ENCODE measurements around the gene IGFL4.

IGFL4 gene

DNA sequence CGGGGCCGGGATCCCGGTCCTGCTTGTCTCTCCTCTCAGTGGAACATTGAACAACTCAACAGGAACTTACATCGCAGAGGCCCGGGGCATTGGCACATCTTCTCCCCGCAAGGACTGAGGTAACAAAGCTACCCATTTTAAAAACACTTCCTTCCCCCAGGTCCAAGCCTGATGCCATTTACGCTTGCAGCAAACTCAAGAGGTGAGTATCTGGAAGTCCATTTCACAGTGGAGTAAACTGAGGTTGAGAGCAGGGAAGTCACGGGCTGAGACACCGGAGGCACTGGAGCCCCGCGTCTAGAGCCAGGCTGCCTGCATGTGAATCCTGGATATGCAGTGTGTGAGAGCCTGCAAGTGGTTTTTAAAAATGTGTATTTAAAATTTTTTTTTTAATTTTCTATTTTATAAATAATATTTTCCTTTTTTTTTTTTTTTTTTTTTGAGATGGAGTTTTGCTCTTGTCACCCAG is 17.5 kb downstream of the IGFL4 start:
- H3K4me3 ChIP-seq (ENCODE audit: low read length): no peak overlapping the region
- no peak for DNase-seq (ENCODE audit: low read depth, low spot score)

DNA sequence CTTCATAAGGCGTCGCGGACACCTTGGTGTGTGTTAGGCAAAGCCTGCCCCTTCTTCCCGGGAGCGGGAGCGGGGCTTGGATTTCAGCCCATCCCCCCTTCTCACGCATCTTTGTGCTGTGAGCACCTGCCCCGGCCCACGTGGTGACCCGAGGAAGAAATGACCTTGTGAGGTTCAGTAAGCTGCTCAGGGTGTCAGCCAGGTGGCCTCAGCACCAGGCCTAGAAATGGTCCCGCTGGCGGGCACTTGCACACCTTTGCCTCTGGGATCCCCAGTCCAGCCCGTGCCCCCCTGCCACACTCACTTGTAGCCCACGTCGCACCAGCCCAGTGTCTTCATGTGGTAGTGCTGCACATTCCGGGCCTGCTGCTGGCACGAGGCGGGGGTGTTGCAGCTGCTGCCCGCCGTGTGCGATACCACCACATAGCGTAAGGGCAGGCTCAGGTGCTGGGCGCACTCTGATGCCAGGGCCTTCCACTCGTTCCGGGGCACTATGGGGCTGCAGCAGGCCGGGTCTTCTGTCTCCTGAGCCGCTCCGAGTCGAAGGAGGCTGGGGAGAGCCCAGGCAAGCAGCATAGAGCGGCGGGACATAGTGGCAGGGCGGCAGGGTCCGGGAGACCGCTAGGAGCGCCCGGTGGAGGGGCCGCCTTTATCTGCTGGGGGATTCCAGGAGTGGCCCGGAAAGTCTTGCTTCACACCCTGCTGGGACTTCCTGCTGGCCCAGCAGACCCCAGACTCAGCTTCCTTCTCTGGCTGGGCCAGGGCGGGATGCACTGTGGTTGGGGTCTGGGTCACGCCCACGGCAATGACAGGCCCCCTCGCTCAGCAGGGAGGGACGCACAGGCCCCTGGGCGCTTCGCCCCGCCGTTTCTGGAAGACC is 18.1 kb downstream of the IGFL4 start, which contains the start of gene PGLYRP1:
Gene PGLYRP1 (minus strand): TSS at position 623 of the 880 bp plus-strand sequence. CDS start 32 bp downstream, at position 591.
- no peak within 1 kb of the TSS for H3K4me3 ChIP-seq (ENCODE audit: low read length)
- DNase-seq (ENCODE audit: low read depth, low spot score): no peak

DNA sequence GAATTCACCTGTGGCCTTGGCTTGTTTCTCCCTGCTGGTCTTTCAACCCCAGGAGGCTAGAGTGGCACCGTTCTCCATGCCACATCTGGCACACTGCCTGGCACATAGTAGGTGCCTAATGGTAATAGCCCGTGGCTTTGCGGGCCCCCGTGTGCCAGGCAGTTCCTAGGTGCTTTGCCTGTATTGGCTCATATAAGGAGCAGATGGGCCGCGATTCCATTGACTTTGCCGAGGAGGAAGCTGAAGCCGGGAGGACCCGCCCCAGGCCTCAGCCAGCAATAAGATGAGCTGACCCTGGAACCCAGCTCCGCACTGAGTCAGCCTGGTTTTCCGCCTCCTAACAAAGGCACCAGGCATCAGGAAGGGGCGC is 18.8 kb downstream of the IGFL4 start:
- no peak overlapping the region for H3K4me3 ChIP-seq (ENCODE audit: low read length)
- DNase-seq (ENCODE audit: low read depth, low spot score): no peak

DNA sequence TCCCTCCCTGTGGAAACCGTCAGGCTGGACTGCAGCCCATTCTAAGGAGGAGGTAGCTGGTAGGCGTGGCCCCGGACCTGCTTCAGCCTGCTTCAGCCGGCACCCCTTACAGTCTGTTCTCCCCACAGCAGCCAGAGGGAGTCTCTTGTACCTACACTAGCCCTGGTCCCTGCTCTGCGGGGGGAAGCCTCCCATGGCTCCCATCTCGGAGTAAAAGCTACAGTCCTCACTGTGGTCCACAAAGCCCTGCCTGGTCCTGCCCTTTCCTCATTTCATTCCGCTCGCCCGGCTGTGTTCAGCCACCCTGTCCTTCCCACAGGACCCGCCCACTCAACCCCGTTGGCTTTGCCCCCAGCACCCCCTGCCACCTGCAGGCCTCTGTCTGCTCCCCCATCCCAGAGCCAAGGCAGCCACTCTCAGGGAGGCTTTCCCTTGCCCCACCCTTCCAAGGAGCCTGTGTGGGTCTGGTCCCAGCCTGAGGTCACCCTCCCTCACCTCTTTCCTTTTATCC is 19.2 kb downstream of the IGFL4 start:
- no peak overlapping the region for H3K4me3 ChIP-seq (ENCODE audit: low read length)
- no peak for DNase-seq (ENCODE audit: low read depth, low spot score)

DNA sequence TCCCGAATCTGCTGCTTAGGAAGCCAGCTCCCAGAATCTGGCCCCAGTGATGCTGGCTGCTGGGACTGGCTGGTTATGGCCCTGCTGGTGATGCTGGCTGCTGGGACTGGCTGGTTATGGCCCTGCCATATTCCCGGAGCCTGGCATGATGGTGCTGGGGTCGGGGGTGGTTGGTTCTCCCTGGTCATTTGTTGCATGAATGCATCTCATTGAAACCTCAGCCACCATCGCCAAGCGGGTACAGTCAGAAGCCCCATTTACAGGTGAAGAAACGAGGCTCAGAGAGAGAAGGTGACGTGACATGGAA is 20.0 kb downstream of the IGFL4 start:
- no peak for DNase-seq (ENCODE audit: low read depth, low spot score)
- no peak overlapping the region for H3K4me3 ChIP-seq (ENCODE audit: low read length)

DNA sequence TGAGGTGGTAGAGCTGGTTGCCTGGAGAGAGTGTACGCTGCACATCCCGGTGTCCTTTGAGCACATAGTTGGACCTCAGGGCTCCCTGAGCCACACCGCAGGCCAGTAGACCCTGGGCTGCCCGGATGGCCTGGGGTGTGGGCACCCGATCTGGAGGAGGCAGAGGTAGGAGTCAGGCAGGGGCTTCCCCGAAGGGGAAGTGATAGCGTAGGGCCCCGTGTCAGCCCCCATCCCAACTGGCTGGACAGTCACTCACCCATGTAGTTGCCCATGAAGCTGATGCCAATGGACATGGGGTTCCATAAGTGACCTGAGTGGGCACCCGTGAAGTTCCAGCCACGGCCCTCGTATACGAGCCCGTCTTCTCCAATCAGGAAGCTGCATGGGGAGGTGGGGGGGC is 21.5 kb downstream of the IGFL4 start:
- H3K4me3 ChIP-seq (ENCODE audit: low read length): no peak overlapping the region
- DNase-seq (ENCODE audit: low read depth, low spot score): no peak

DNA sequence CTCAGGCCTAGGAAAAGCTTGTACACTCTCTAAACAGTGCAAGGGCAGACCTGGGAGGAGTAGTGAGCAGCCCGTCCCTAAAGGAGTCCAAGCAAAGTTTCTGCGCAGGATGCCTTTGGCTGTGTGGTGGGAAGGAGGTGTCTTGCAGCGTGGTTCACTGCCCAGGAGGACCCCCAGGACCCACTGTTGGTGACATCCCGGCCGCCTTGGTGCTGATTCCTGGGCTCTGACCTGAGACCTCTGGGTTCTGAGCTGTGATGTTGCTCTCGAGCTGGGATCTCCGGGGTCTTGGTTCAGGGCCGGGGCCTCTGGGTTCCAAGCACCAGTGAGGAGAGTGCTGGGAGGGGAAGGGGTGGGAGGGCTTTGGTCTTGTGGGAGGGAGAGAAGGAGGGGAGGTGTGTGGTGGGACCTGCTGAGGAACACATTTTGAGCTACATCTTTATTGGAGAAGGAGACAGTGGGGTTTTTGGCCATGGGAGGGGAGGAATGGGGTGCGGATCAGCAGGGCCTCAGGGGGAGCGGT is 22.0 kb downstream of the IGFL4 start:
- H3K4me3 ChIP-seq (ENCODE audit: low read length): no peak overlapping the region
- no peak for DNase-seq (ENCODE audit: low read depth, low spot score)

DNA sequence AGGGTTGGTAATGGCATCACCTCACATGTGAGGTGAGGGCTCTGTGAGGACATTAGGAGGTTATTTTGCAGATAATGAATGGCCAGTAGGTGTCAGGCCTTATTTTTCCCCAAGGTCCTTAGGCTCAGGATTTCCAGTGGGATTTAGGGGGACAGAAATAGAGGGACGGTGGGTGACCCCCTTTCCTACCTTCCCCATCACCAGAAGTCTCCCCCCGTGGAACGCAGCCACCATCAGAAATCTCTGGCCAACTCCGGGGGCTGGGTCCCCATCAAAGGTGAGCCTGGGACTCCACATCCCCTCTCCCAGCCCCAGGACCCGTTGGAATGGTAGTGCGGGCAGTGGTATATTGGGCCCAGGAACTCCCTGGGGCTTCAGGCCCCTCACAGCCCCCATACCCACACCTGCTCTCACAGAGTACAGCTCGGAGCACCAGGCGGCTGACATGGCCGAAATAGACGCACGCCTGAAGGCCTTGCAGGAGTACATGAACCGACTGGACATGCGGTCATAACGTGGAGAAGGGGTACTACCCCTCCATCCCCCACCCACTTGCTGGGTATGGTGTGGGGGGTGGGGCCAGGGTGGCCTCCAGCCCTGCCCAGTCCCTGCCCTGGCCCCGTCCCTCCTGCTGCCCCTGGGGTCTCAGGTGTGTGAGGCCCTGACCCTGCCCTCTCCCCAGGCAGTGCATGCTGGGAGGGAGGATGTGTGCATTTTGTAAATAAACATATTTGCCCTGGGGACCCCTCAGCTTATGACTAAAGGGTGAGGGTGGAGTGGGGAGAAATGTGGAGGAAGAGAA is 22.7 kb downstream of the IGFL4 start:
- H3K4me3 ChIP-seq (ENCODE audit: low read length): no peak overlapping the region
- DNase-seq (ENCODE audit: low read depth, low spot score): no peak

DNA sequence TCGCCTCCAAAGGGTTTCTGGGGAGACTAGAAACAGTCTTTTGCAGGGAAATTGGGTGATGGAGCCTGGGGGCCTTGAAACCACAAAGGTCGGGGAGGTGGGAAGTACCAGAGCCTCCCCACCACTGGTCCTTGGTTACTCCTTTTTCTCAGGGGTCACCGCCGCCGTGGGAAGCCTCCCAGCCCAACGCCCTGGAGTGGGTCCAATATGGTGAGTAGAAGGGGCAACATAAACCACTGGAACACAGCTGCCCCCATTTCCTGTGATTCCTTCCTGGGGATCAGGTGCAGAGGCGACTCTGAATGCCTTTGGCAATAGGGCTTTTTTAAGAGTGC is 23.7 kb downstream of the IGFL4 start:
- DNase-seq (ENCODE audit: low read depth, low spot score): no peak
- no peak overlapping the region for H3K4me3 ChIP-seq (ENCODE audit: low read length)

DNA sequence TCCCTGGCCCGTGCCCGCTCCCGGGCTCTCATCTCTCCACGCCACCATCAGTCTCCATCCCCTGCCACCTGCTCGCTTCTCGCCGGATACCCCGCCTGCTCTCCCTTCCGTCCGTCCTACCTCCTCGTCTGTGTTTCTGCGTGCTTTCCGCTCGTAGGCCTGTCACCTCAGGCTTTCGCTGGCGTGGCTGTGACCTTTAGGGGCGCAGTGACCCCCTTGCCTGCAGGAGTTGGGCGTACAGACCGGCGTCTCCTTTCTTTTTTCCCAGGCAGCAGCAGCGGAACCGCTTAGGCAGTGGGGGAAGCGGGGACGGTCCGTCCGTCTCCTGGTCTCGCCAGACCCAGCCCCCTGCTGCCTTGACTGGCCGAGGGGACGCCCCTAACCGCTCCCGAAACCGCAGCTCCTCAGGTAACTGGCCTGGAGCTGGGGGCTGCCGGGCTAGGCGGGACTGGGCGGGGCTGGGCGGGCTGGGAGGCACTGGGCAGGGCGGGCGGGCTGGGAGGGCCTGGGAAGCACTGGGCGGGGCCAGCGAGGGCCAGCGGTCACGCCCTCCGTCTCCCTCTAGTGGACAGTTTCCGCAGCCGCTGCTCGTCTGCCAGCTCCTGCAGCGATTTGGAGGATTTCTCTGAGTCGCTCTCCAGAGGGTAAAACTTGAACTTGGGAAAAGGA is 24.2 kb downstream of the IGFL4 start:
- no peak overlapping the region for H3K4me3 ChIP-seq (ENCODE audit: low read length)
- peak; percentile 50 for DNase-seq (ENCODE audit: low read depth, low spot score)

DNA sequence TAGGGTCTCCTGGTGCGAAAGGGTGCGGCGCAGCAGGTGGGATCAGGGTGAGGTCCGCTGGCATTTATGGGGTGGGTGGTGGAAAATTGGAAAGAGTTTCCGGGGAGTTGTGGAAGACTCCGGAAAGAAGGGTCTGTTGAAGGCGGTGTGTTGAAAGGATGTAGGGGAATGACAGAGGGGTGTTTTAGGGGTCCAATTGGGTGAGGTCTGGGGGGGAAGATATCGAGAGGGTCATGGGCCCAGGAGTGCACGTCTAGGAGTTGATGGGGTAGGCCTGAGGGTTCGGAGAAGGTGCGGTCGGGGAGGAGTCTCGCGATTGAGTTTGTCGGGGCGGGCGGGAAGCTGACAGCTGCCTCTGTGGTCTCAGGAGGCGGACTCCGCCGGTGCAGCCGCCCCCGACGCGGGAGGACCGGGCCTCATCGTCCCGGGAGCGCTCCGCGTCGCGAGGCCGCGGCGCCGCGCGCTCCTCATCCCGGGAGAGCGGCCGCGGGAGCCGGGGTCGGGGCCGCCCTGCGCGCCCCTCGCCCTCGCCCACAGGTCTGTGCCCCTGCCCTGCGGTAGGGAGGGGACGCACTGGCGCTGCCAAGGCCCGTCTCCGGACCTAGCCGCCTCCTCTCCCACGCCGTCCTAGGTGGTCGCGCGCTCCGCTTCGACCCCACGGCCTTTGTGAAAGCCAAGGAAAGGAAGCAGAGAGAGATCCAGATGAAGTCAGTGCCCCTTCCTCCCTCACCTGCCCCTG is 24.9 kb downstream of the IGFL4 start:
- DNase-seq (ENCODE audit: low read depth, low spot score): no peak
- H3K4me3 ChIP-seq (ENCODE audit: low read length): no peak overlapping the region

DNA sequence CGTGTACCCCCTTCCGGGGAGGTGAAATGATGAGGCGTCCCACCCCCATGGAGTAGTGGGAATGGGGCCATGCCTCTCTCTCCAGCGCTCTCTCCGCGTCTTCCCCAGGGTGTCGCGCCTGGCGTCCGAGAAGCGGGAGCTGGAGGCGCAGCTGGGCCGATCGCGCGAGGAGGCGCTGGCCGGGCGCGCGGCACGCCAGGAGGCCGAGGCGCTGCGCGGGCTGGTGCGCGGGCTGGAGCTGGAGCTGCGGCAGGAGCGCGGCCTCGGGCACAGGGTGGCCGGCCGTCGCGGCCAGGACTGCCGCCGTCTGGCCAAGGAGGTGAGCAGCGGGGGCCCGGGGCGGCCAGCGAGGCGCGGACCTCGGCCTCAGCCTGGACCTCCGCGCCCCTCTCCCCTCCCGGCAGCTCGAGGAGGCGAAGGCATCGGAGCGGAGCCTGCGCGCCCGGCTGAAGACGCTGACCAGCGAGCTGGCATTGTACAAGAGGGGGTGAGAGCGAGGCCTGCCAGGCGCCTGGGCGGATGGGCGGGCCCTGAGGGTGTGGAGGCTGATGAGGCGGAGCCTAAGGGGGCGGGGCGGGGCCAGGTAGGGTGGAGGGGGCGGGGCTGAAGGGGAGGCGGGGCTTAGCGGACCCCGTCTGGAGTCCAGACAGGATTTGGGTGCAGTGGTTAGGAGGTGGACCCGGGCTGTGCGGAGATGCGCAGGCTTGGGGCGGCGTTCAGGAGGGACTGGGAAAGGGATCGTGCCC is 25.7 kb downstream of the IGFL4 start:
- DNase-seq (ENCODE audit: low read depth, low spot score): no peak
- H3K4me3 ChIP-seq (ENCODE audit: low read length): no peak overlapping the region

DNA sequence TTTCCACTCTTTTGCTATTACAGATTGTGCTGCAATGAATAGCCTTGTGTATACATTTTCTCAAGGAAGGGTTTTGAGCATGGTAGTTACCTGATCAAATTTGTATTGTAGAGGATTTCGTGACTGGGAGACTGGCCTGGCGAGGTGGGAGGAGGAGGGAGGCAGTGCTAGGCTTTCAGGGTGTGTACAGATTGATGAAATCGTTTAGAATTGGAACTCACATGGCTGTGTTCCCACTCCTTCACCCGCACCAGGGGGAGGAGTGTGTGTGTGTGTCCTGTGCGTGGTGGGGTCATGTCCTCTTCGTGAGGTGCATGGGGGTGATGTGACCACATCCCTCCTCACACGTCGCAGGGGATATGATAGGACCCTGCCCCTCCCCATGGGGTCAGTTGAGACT is 26.3 kb downstream of the IGFL4 start:
- DNase-seq (ENCODE audit: low read depth, low spot score): no peak
- H3K4me3 ChIP-seq (ENCODE audit: low read length): no peak overlapping the region

DNA sequence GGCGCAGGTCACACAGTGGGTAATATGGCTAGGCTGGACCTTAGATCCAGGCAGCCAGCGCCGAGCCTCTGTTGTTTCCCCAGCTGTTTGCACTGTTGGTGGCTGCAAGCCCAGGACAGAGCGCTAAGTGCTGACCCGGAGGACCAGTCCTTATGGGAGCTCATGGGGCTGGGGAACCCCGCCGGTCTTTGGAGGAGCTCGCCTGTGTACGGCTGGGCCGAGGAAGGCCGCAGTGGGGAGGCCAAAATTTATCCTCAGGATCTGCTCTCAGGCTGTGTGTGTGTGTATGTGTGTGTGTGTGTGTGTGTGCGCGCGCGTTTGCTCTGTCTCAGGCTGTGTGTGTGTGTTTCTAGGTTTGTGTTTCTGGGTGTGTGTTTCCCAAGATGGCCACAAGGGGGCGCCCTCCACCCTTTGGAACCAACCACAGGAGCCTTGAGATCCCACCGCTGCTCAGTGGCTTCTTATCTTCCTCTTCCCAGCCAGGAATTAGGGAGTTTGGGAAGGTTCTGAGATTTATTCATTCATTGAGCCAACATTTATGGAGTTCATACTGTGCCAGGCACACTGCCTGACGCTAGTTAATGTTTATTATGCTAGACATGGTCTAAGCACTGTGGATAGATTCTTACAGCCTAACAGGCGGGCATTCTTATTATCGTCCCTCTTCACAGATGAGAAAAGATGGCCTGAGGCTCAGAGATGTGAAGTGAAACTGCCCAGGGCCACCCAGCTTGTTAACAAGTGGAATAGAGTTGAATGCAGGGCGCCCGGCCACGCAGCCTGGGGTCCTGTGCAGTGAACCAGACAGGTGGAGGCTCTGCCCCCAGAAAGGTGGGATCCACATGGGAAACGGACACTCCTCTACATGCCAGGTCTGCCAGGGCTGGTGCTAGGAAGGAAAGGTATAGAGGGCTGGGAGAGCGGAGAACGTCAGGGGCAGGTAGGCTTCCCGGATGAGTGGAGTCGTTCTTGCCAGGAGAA is 31.0 kb downstream of the IGFL4 start:
- DNase-seq (ENCODE audit: low read depth, low spot score): peak; percentile 55

DNA sequence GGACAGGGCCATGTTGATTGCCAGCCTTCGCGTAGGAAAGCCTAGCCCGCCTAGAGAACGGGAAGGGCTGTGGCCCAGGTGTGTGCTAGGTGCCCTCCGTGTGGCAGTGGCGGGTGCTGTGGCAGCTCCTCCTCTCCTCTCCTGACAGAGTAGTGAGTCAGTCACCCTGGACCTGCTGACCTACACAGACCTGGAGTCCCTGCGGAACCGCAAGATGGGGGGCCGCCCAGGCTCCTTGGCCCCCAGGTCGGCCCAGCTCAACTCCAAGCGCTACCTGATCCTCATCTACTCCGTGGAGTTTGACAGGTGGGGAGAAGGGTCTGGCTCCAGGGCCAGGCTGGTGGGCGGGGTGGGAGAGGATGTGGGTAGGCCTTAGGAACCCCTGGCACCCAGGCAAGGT is 34.4 kb downstream of the IGFL4 start:
- H3K4me3 ChIP-seq (ENCODE audit: low read length): no peak overlapping the region
- DNase-seq (ENCODE audit: low read depth, low spot score): no peak

More for the DNA sequence above, 31.0 kb downstream of the IGFL4 start:
- H3K4me3 ChIP-seq (ENCODE audit: low read length): no peak overlapping the region

DNA sequence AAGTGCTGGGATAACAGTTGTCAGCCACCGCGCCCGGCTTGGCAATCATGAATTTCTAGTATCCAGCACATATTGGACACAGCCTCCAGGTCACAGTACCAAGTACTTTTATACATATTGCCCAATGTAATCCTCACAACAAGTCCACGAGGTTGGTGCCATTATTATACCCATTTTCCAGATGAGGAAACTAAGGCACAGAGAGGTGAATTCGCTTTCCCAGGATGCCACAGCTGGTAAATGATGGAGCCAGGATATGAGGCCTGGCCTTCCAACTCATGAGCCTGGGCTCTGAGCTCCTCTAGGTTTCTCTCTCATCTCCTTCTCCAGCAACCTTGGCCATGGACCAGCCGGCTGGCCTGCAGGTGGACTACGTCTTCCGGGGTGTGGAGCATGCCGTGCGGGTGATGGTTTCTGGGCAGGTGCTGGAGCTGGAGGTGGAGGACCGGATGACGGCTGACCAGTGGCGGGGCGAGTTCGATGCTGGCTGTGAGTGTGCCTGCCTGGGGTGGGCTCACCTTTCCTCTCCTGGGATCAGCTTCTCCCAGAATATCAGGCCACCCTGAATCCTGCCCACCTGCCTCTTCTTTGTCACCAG is 38.0 kb downstream of the IGFL4 start:
- no peak overlapping the region for H3K4me3 ChIP-seq (ENCODE audit: low read length)
- no peak for DNase-seq (ENCODE audit: low read depth, low spot score)

Measured in Jurkat, Clone E6-1 (cell line).